ENCODE results near the gene KCNQ1. TPM values are rescaled to one million over a fixed set of nuclear protein-coding genes. Genes with fewer than 3 reads are reported as not detected.

KCNQ1 gene
- total RNA-seq, 3 donors from 2014 or later (not counting 1 experiment from before 2014, with no cell fraction given): 1.9 to 7.8 (median 3.3) TPM

GRCh38 chr11:2553886-2554285, 109.1 kb downstream of the KCNQ1 start:
- Histone ChIP-seq H3K36me3 (ENCODE audit: control insufficient read depth, insufficient read depth, low read length) (no peaks in the 10 kb centered on the region), H3K27me3 (ENCODE audit: control insufficient read depth, insufficient read depth, low read length) (no peaks in the 10 kb centered on the region), H3K4me3 (ENCODE audit: low read length) (no peak overlapping the region), H3K27ac (ENCODE audit: low read length) (no peak overlapping the region), H3K9me3 (ENCODE audit: control insufficient read depth, insufficient read depth, low read length) (no peaks in the 10 kb centered on the region), H3K4me1 (ENCODE audit: control insufficient read depth, insufficient read depth, low read length) (no peaks in the 10 kb centered on the region)
- Mint-ChIP-seq H3K4me3 (no peak overlapping the region), H3K27me3 (ENCODE audit: low read depth in 2 of 2) (peaks cover 0 to 4% of the 10 kb centered on the region in 2 donors), H3K4me1 (no peaks in the 10 kb centered on the region), H3K27ac (no peak overlapping the region), H3K9me3 (no peaks in the 10 kb centered on the region), H3K36me3 (no peaks in the 10 kb centered on the region)
- ATAC-seq (no peak), DNase-seq (no peak)
- intact Hi-C loops (cut with micrococcal nuclease): no loop called here
- 94% methylated on average over 8 of the region's 9 CpGs for WGBS (ENCODE audit: insufficient coverage)
- TF ChIP-seq CTCF (IDR thresholded peaks at IDR 0.05): no peak

- no peak for ATAC-seq
- Mint-ChIP-seq H3K4me1 (peaks cover 0 to under 1% of the 10 kb centered on the region in 2 donors), H3K27ac (no peak overlapping the region), H3K27me3 (ENCODE audit: low read depth in 2 of 2) (peaks cover 0 to 4% of the 10 kb centered on the region in 2 donors), H3K4me3 (no peak overlapping the region), H3K9me3 (no peaks in the 10 kb centered on the region), H3K36me3 (no peaks in the 10 kb centered on the region)
- intact Hi-C loops (cut with micrococcal nuclease): no loop called here
- H3K4me1 ChIP-seq (ENCODE audit: control insufficient read depth, insufficient read depth, low read length): peaks cover 6% of the 10 kb centered on the region
- H3K27ac ChIP-seq (ENCODE audit: low read length): no peak overlapping the region
- H3K4me3 ChIP-seq (ENCODE audit: low read length): no peak overlapping the region
- no peaks in the 10 kb centered on the region for H3K36me3 ChIP-seq (ENCODE audit: control insufficient read depth, insufficient read depth, low read length)
- 87% methylated on average over 16 of the region's 16 CpGs for WGBS (ENCODE audit: insufficient coverage)
- no peak for DNase-seq
- no peak for TF ChIP-seq CTCF (IDR thresholded peaks at IDR 0.05)
- no peaks in the 10 kb centered on the region for H3K9me3 ChIP-seq (ENCODE audit: control insufficient read depth, insufficient read depth, low read length)
- no peaks in the 10 kb centered on the region for H3K27me3 ChIP-seq (ENCODE audit: control insufficient read depth, insufficient read depth, low read length)
Measured at GRCh38 chr11:2554338-2555207, 109.8 kb downstream of the KCNQ1 start.

GRCh38 chr11:2555336-2555735, 110.5 kb downstream of the KCNQ1 start:
- no peak for DNase-seq

More at GRCh38 chr11:2555336-2555735, 110.5 kb downstream of the KCNQ1 start:
- Histone ChIP-seq H3K36me3 (ENCODE audit: control insufficient read depth, insufficient read depth, low read length) (no peaks in the 10 kb centered on the region), H3K27ac (ENCODE audit: low read length) (no peak overlapping the region), H3K9me3 (ENCODE audit: control insufficient read depth, insufficient read depth, low read length) (no peaks in the 10 kb centered on the region), H3K4me3 (ENCODE audit: low read length) (no peak overlapping the region), H3K4me1 (ENCODE audit: control insufficient read depth, insufficient read depth, low read length) (peaks cover 6% of the 10 kb centered on the region), H3K27me3 (ENCODE audit: control insufficient read depth, insufficient read depth, low read length) (no peaks in the 10 kb centered on the region)
- Mint-ChIP-seq H3K27ac (no peak overlapping the region), H3K27me3 (ENCODE audit: low read depth in 2 of 2) (peaks cover 0 to under 1% of the 10 kb centered on the region in 2 donors), H3K36me3 (no peaks in the 10 kb centered on the region), H3K9me3 (no peaks in the 10 kb centered on the region), H3K4me1 (peaks cover 0 to 5% of the 10 kb centered on the region in 2 donors), H3K4me3 (no peak overlapping the region)
- TF ChIP-seq CTCF (IDR thresholded peaks at IDR 0.05): no peak
- 92% methylated on average over 11 of the region's 11 CpGs for WGBS (ENCODE audit: insufficient coverage)
- no peak for ATAC-seq
- intact Hi-C loops (cut with micrococcal nuclease): no loop called here
